DOHH2 (cell line): ENCODE measurements around the gene EFNA5.

ENCODE experiments used
- H3F3A ChIP-seq: fragments of 200-600 bp; sonication (generic), shearing (Covaris generic); 2 replicates; pipeline ENCODE4 v1.6.0; 2016; ENCODE audit warnings: antibody characterized with exemption, mild to moderate bottlenecking; ENCODE audit not compliant: control insufficient read depth, insufficient read depth
- H3K27ac ChIP-seq: fragments of 200-600 bp; sonication (generic); 2 replicates; pipeline ENCODE4 v1.5.1; 2014; ENCODE audit warnings: low read depth, mild to moderate bottlenecking, low read length, moderate library complexity
- H3K27me3 ChIP-seq: fragments of 200-600 bp; sonication (generic); 2 replicates; pipeline ENCODE4 v1.6.1; 2014; ENCODE audit warnings: mild to moderate bottlenecking, low read length, mixed read lengths; ENCODE audit not compliant: control insufficient read depth
- H3K36me3 ChIP-seq: fragments of 200-600 bp; sonication (generic); 2 replicates; pipeline ENCODE4 v1.6.1; 2014; ENCODE audit warnings: mild to moderate bottlenecking, low read length, moderate library complexity, mixed read lengths; ENCODE audit not compliant: control insufficient read depth
- H3K4me1 ChIP-seq: fragments of 200-600 bp; sonication (generic); 2 replicates; pipeline ENCODE4 v1.6.1; 2014; ENCODE audit warnings: mild to moderate bottlenecking, low read length, mixed read lengths; ENCODE audit not compliant: control insufficient read depth
- H3K4me2 ChIP-seq: fragments of 200-600 bp; sonication (generic); 2 replicates; pipeline ENCODE4 v1.6.0; 2014; ENCODE audit warnings: mild to moderate bottlenecking, low read length, moderate library complexity
- H3K4me3 ChIP-seq: fragments of 200-600 bp; sonication (generic); 2 replicates; pipeline ENCODE4 v1.5.1; 2014; ENCODE audit warnings: mild to moderate bottlenecking, low read length, mixed read lengths
- H3K79me2 ChIP-seq: fragments of 200-600 bp; sonication (generic); 2 replicates; pipeline ENCODE4 v1.6.1; 2014; ENCODE audit warnings: mild to moderate bottlenecking, low read length, mixed read lengths; ENCODE audit not compliant: control insufficient read depth
- H3K9me2 ChIP-seq: fragments of 200-600 bp; sonication (generic); replicated peaks from 2 replicates; pipeline ENCODE4 v1.6.1; 2014; ENCODE audit warnings: mild to moderate bottlenecking, low read length, mixed read lengths; ENCODE audit not compliant: control insufficient read depth
- H3K9me3 ChIP-seq: fragments of 200-600 bp; sonication (generic); 2 replicates; pipeline ENCODE4 v1.6.1; 2014; ENCODE audit warnings: antibody characterized with exemption, low read length, mixed read lengths; ENCODE audit not compliant: control insufficient read depth, insufficient read depth
- H4K20me1 ChIP-seq: fragments of 200-600 bp; sonication (generic); 2 replicates; pipeline ENCODE4 v1.6.0; 2014; ENCODE audit warnings: low read depth, mild to moderate bottlenecking, antibody characterized with exemption, low read length, moderate library complexity; ENCODE audit not compliant: control insufficient read depth, insufficient read depth
- EZH2phosphoT487 ChIP-seq: fragments of 200-600 bp; sonication (generic); IDR thresholded peaks from 2 replicates; pipeline ENCODE4 v1.6.1; 2017; ENCODE audit warnings: borderline replicate concordance, mild to moderate bottlenecking, antibody characterized with exemption, low read length, moderate library complexity, mixed read lengths
- TF ChIP-seq, protein P1 (sequence below): fragments of 200-600 bp; sonication (generic); IDR thresholded peaks from one replicate; pipeline ENCODE4 v1.5.1; 2014; ENCODE audit warnings: antibody characterized with exemption, mild to moderate bottlenecking, low read depth, low read length; ENCODE audit not compliant: poor library complexity, severe bottlenecking

Gene EFNA5

GRCh38 chr5:107451028-107451427 is 219.7 kb downstream of the EFNA5 start:
- Histone ChIP-seq H3F3A (no peaks in the 10 kb centered on the region), H4K20me1 (no peaks in the 10 kb centered on the region), H3K9me3 (no peaks in the 10 kb centered on the region), H3K27me3 (no peaks in the 10 kb centered on the region), H3K36me3 (no peaks in the 10 kb centered on the region), H3K79me2 (no peaks in the 10 kb centered on the region), H3K4me1 (no peaks in the 10 kb centered on the region), H3K27ac (no peak overlapping the region), H3K4me2 (no peak overlapping the region), H3K4me3 (no peak overlapping the region), H3K9me2 (no peaks in the 10 kb centered on the region)
- no peak for TF ChIP-seq EZH2phosphoT487
- TF ChIP-seq, protein P1, sequence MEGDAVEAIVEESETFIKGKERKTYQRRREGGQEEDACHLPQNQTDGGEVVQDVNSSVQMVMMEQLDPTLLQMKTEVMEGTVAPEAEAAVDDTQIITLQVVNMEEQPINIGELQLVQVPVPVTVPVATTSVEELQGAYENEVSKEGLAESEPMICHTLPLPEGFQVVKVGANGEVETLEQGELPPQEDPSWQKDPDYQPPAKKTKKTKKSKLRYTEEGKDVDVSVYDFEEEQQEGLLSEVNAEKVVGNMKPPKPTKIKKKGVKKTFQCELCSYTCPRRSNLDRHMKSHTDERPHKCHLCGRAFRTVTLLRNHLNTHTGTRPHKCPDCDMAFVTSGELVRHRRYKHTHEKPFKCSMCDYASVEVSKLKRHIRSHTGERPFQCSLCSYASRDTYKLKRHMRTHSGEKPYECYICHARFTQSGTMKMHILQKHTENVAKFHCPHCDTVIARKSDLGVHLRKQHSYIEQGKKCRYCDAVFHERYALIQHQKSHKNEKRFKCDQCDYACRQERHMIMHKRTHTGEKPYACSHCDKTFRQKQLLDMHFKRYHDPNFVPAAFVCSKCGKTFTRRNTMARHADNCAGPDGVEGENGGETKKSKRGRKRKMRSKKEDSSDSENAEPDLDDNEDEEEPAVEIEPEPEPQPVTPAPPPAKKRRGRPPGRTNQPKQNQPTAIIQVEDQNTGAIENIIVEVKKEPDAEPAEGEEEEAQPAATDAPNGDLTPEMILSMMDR, result no peak

GRCh38 chr5:107450531-107450930 is 220.2 kb downstream of the EFNA5 start:
- no peaks in the 10 kb centered on the region for H3F3A ChIP-seq
- no peak overlapping the region for H3K27ac ChIP-seq
- no peak overlapping the region for H3K4me3 ChIP-seq
- H3K79me2 ChIP-seq, result no peaks in the 10 kb centered on the region
- H3K4me2 ChIP-seq, result no peak overlapping the region
- H3K27me3 ChIP-seq, result no peaks in the 10 kb centered on the region
- H3K9me2 ChIP-seq, result no peaks in the 10 kb centered on the region
- no peaks in the 10 kb centered on the region for H3K4me1 ChIP-seq
- H3K9me3 ChIP-seq, result no peaks in the 10 kb centered on the region
- TF ChIP-seq, protein P1, result no peak
- no peak for TF ChIP-seq EZH2phosphoT487
- no peaks in the 10 kb centered on the region for H4K20me1 ChIP-seq
- H3K36me3 ChIP-seq, result no peaks in the 10 kb centered on the region

DNA sequence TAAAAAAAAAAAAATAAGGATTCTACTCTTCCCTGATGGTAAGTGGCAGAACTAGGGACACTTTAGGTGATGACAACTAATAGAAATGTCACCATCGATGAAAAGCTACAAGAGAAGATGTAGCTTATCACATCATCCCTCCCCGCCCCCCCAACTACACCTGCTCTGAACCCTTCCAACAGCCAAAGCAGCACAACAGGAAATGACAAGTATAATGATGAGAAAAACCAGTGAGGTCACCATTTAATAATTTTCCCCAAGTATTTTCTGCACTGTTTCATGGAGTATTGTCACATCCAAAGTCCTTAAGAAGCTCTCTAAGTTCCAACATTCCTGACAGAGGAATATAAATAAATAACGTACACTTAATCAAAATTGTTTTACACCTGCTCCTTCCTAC is 221.4 kb downstream of the EFNA5 start:
- Histone ChIP-seq H3K36me3 (no peaks in the 10 kb centered on the region), H4K20me1 (no peaks in the 10 kb centered on the region), H3K27ac (no peak overlapping the region), H3K4me3 (no peak overlapping the region), H3K79me2 (no peaks in the 10 kb centered on the region), H3K27me3 (no peaks in the 10 kb centered on the region), H3F3A (no peaks in the 10 kb centered on the region), H3K9me2 (no peaks in the 10 kb centered on the region), H3K9me3 (no peaks in the 10 kb centered on the region), H3K4me2 (no peak overlapping the region), H3K4me1 (no peaks in the 10 kb centered on the region)
- no peak for TF ChIP-seq EZH2phosphoT487
- TF ChIP-seq, protein P1, result no peak

DNA sequence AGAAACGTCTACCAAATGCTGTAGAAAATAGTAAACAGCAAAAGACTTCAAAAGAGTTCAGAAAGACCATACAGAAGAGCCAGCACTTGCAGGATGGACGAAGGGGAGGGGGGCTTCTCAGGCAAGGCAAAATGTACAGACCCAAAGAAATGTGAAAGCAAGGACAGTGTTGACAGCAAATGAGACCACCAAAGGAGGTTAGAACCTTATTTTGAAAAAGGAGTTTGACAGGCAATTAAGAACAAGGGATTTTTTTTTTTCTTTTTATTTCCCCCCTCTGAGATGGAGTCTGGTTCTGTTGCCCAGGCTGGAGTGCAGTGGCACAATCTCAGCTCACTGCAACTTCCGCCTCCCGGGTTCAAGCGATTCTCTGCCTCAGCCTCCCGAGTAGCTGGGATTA is 223.2 kb downstream of the EFNA5 start:
- no peaks in the 10 kb centered on the region for H3K36me3 ChIP-seq
- no peaks in the 10 kb centered on the region for H3K4me1 ChIP-seq
- H3K27ac ChIP-seq, result no peak overlapping the region
- H3K9me3 ChIP-seq, result no peaks in the 10 kb centered on the region
- H4K20me1 ChIP-seq, result no peaks in the 10 kb centered on the region
- no peaks in the 10 kb centered on the region for H3K79me2 ChIP-seq
- H3K4me2 ChIP-seq, result no peak overlapping the region
- no peaks in the 10 kb centered on the region for H3K27me3 ChIP-seq
- TF ChIP-seq, protein P1, result no peak
- TF ChIP-seq EZH2phosphoT487, result no peak
- no peaks in the 10 kb centered on the region for H3F3A ChIP-seq
- no peak overlapping the region for H3K4me3 ChIP-seq
- no peaks in the 10 kb centered on the region for H3K9me2 ChIP-seq
